ENCODE data around the gene KDM8. TPM values are rescaled to one million over a fixed set of nuclear protein-coding genes. Genes with fewer than 3 reads are reported as not detected.
A peak's percentile ranks its signal among the peaks of the same experiment; 100 is the strongest.
"Not testable (repeated sequence)": the region's sequence is repeated elsewhere in the genome, so short reads cannot be mapped to it uniquely, and the experiment has no call there.

KDM8 gene
- polyA plus RNA-seq, 1 of the 3 experiments (the other 2 are of a cell fraction), result 3.3 TPM

- CTCF ChIA-PET; H3K27ac ChIP-seq (ENCODE audit: low read depth in 2 of 2, low read length in 1 of 2): not testable (repeated sequence)
- WGBS (ENCODE audit: low lambda C conversion rate), result 93% methylated on average over 2 of the region's 2 CpGs
These were observed 59.6 kb downstream of the KDM8 start for GRCh38 chr16:27262904-27263423.

GRCh38 chr16:27264151-27264550 lies 60.8 kb downstream of the KDM8 start:
- WGBS (ENCODE audit: low lambda C conversion rate), result 44% methylated on average over 6 of the region's 6 CpGs
- TF ChIP-seq FOSL2 (IDR thresholded peaks at IDR 0.05; ENCODE audit: borderline replicate concordance, low read depth), result peak; percentile 67; the same call in 1 of the 2 replicates
- peak; percentile 36; the same call in 1 of the 2 replicates for TF ChIP-seq TCF12 (IDR thresholded peaks at IDR 0.05)
- peak; percentile 59 for TF ChIP-seq JUND (IDR thresholded peaks at IDR 0.05)
- TF ChIP-seq USF2 (IDR thresholded peaks at IDR 0.05; ENCODE audit: borderline replicate concordance, low read depth, low read length), result no peak
- no peak for TF ChIP-seq MAX (IDR thresholded peaks at IDR 0.05; ENCODE audit: low read depth)
- no peak for TF ChIP-seq GABPA (IDR thresholded peaks at IDR 0.05; ENCODE audit: low read depth)
- no peak for TF ChIP-seq EZH2phosphoT487 (IDR thresholded peaks at IDR 0.05; ENCODE audit: borderline replicate concordance, low read depth)
- no peaks in the 10 kb centered on the region for H3K36me3 ChIP-seq (replicated peaks in 1 of 2; ENCODE audit: control insufficient read depth in 1 of 2, insufficient read depth in 2 of 2, low read length in 1 of 2)
- no peaks in the 10 kb centered on the region for H3K9me3 ChIP-seq
- no peaks in the 10 kb centered on the region for H3F3A ChIP-seq (replicated peaks; ENCODE audit: insufficient read depth)
- ChIA-PET POLR2A (no interaction called here), CTCF (no interaction called here)
- H3K9me2 ChIP-seq, result no peaks in the 10 kb centered on the region
- H3K79me2 ChIP-seq (ENCODE audit: insufficient read depth), result peaks cover 25% of the 10 kb centered on the region; the same call in 1 of the 2 replicates
- H3K4me2 ChIP-seq, result no peak overlapping the region
- peaks cover 2 to 6% of the 10 kb centered on the region in 2 experiments; a peak in 2 of 4 replicates for H3K4me1 ChIP-seq (ENCODE audit: control insufficient read depth in 1 of 2, insufficient read depth in 2 of 2, low read depth in 1 of 2, low read length in 1 of 2)
- no peak overlapping the region for H2AFZ ChIP-seq (ENCODE audit: low read depth)
- no peaks in the 10 kb centered on the region for H4K20me1 ChIP-seq (ENCODE audit: insufficient read depth)
- H3K27ac ChIP-seq (ENCODE audit: low read depth in 2 of 2, low read length in 1 of 2), result peak overlapping the region in 1 of 2 experiments; percentile 31; a peak in 2 of 4 replicates
- H3K27me3 ChIP-seq (ENCODE audit: insufficient read depth), result no peaks in the 10 kb centered on the region
- no peak overlapping the region for H3K4me3 ChIP-seq (ENCODE audit: low read depth in 2 of 2, low read length in 1 of 2)
- no peak overlapping the region for H3K9ac ChIP-seq
- no peak for DNase-seq

More at GRCh38 chr16:27262904-27263423, 59.6 kb downstream of the KDM8 start:
- H3K9ac ChIP-seq; H3K9me3 ChIP-seq; H3K4me3 ChIP-seq (ENCODE audit: low read depth in 2 of 2, low read length in 1 of 2); POLR2A ChIA-PET; H3K4me2 ChIP-seq; DNase-seq; H3K4me1 ChIP-seq (ENCODE audit: control insufficient read depth in 1 of 2, insufficient read depth in 2 of 2, low read depth in 1 of 2, low read length in 1 of 2); H4K20me1 ChIP-seq (ENCODE audit: insufficient read depth); H3K27me3 ChIP-seq (ENCODE audit: insufficient read depth); H3K9me2 ChIP-seq; H2AFZ ChIP-seq (ENCODE audit: low read depth); H3F3A ChIP-seq (replicated peaks; ENCODE audit: insufficient read depth); H3K36me3 ChIP-seq (replicated peaks in 1 of 2; ENCODE audit: control insufficient read depth in 1 of 2, insufficient read depth in 2 of 2, low read length in 1 of 2): not testable (repeated sequence)
- H3K79me2 ChIP-seq (ENCODE audit: insufficient read depth), result peaks cover 22% of the 10 kb centered on the region; the same call in 1 of the 2 replicates
- TF ChIP-seq TCF12 (IDR thresholded peaks at IDR 0.05) (peak; percentile 70), PBX3 (IDR thresholded peaks at IDR 0.05) (peak; percentile 41; the same call in 1 of the 2 replicates)

- Histone ChIP-seq H3K4me1 (ENCODE audit: control insufficient read depth in 1 of 2, insufficient read depth in 2 of 2, low read depth in 1 of 2, low read length in 1 of 2) (peaks cover 4 to 10% of the 10 kb centered on the region in 2 experiments; a peak in 2 of 4 replicates), H3K36me3 (replicated peaks in 1 of 2; ENCODE audit: control insufficient read depth in 1 of 2, insufficient read depth in 2 of 2, low read length in 1 of 2) (no peaks in the 10 kb centered on the region), H3K27me3 (ENCODE audit: insufficient read depth) (no peaks in the 10 kb centered on the region), H4K20me1 (ENCODE audit: insufficient read depth) (no peaks in the 10 kb centered on the region), H3K9ac (no peak overlapping the region), H3K9me2 (no peaks in the 10 kb centered on the region), H3K4me3 (ENCODE audit: low read depth in 2 of 2, low read length in 1 of 2) (no peak overlapping the region), H3F3A (replicated peaks; ENCODE audit: insufficient read depth) (peaks cover 7% of the 10 kb centered on the region), H3K27ac (ENCODE audit: low read depth in 2 of 2, low read length in 1 of 2) (no peak overlapping the region), H3K9me3 (no peaks in the 10 kb centered on the region), H2AFZ (ENCODE audit: low read depth) (no peak overlapping the region), H3K4me2 (no peak overlapping the region), H3K79me2 (ENCODE audit: insufficient read depth) (peaks cover 18% of the 10 kb centered on the region; the same call in 1 of the 2 replicates)
- POLR2A ChIA-PET, result no interaction called here
- TF ChIP-seq EP300 (IDR thresholded peaks at IDR 0.05; ENCODE audit: borderline replicate concordance in 1 of 2, low read depth in 1 of 2, low read length in 1 of 2) (no peak), IRF3 (IDR thresholded peaks at IDR 0.05; ENCODE audit: low read depth, low read length) (no peak), SMC3 (IDR thresholded peaks at IDR 0.05; ENCODE audit: low read depth, low read length) (no peak), ELF1 (IDR thresholded peaks at IDR 0.05) (no peak), PBX3 (IDR thresholded peaks at IDR 0.05) (no peak), EZH2phosphoT487 (IDR thresholded peaks at IDR 0.05; ENCODE audit: borderline replicate concordance, low read depth) (no peak)
- whole genome bisulfite sequencing (ENCODE audit: low lambda C conversion rate), result 100% methylated on average over 1 of the region's 1 CpG
- CTCF ChIA-PET, result interaction anchor here (1.3 kb wide), 2 partner anchors 9 to 31 kb away, joined by 3 to 5 read pairs; no protein-coding TSS in a partner anchor
- DNase-seq, result no peak
These were observed 62.7 kb downstream of the KDM8 start for GRCh38 chr16:27265982-27266381.
